ENCODE measurements around the gene POLDIP3.
A peak's percentile ranks its signal among the peaks of the same experiment; 100 is the strongest.

Gene POLDIP3

GRCh38 chr22:42614312-42615091 is at the start of gene POLDIP3:
POLDIP3 (minus strand) TSS chr22:42614883; CDS start chr22:42614857, 26 bp downstream.
- peak; percentile 93 for DNase-seq (ENCODE audit: low read depth)
- TF ChIP-seq CTCF (IDR thresholded peaks at IDR 0.05; ENCODE audit: control insufficient read depth, extremely low read depth, insufficient read depth) = peak; percentile 32; the same call in 1 of the 2 replicates

GRCh38 chr22:42661985-42662831 is 47.5 kb upstream of the POLDIP3 start:
- peak overlapping the region; percentile 39 for H3K4me3 ChIP-seq (ENCODE audit: low read depth, low read length)
- TF ChIP-seq CTCF (IDR thresholded peaks at IDR 0.05; ENCODE audit: control insufficient read depth, extremely low read depth, insufficient read depth) = peak; percentile 67
- DNase-seq (ENCODE audit: low read depth) = no peak

More at GRCh38 chr22:42614312-42615091, at the start of gene POLDIP3:
- H3K4me3 ChIP-seq (ENCODE audit: low read depth, low read length) = peak within 1 kb of the TSS; percentile 60

- TF ChIP-seq CTCF (IDR thresholded peaks at IDR 0.05; ENCODE audit: control insufficient read depth, extremely low read depth, insufficient read depth) = no peak
- H3K4me3 ChIP-seq (ENCODE audit: low read depth, low read length) = no peak overlapping the region
- DNase-seq (ENCODE audit: low read depth) = no peak
These were observed 41.9 kb upstream of the POLDIP3 start for GRCh38 chr22:42656578-42656977.

GRCh38 chr22:42655693-42656092 is 41.0 kb upstream of the POLDIP3 start:
- TF ChIP-seq CTCF (IDR thresholded peaks at IDR 0.05; ENCODE audit: control insufficient read depth, extremely low read depth, insufficient read depth) = no peak
- no peak overlapping the region for H3K4me3 ChIP-seq (ENCODE audit: low read depth, low read length)
- peak; percentile 49 for DNase-seq (ENCODE audit: low read depth)

- H3K4me3 ChIP-seq (ENCODE audit: low read depth, low read length) = no peak overlapping the region
- TF ChIP-seq CTCF (IDR thresholded peaks at IDR 0.05; ENCODE audit: control insufficient read depth, extremely low read depth, insufficient read depth) = no peak
- DNase-seq (ENCODE audit: low read depth) = no peak
These were observed 39.9 kb upstream of the POLDIP3 start for GRCh38 chr22:42654436-42655073.

- no peak overlapping the region for H3K4me3 ChIP-seq (ENCODE audit: low read depth, low read length)
- TF ChIP-seq CTCF (IDR thresholded peaks at IDR 0.05; ENCODE audit: control insufficient read depth, extremely low read depth, insufficient read depth) = no peak
- no peak for DNase-seq (ENCODE audit: low read depth)
These were observed 39.3 kb upstream of the POLDIP3 start for GRCh38 chr22:42653999-42654398.
